ENCODE data around the gene IQGAP1. TPM values are rescaled to one million over a fixed set of nuclear protein-coding genes. Genes with fewer than 3 reads are reported as not detected.
A peak's percentile ranks its signal among the peaks of the same experiment; 100 is the strongest.

IQGAP1 gene
- total RNA-seq, 1 experiment from 2014 or later, result 106 TPM

DNA sequence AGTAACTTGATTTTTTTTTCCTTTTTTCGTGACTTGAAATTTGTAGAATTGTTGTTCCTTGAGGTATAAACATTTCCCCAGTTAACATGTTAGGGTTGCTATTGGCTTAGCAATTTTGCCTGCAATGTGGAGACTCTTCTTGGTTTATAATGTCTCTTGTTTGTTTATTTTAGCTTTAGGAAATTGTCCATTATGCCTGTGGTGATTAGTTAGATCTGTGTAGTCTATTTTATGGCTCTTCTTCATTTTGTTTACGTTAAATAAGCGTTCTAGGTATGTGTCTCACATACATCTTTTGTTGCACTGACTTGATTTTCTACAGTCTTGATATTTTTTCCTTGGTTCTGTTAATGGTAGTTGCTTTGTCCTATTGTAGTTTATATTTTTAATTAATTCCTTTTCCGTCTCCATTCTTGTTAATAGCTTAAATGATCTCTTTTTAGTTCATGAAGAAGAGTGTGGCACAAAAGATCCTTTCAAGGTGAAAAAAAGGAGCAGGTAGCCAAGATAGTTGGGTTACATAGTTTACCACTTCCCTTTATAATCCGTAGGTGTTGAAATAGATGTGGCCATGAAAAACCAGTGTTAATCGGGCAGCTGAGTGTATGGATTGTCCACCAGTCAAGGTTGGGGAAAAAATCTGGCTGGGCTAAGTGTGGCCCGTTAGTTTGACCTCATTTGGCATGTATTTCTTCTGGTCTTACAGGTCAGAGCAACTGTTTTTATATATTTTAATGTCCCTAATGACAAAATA is 12.1 kb downstream of the IQGAP1 start (continued):
- TF ChIP-seq, protein P1, sequence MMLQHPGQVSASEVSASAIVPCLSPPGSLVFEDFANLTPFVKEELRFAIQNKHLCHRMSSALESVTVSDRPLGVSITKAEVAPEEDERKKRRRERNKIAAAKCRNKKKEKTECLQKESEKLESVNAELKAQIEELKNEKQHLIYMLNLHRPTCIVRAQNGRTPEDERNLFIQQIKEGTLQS (CRISPR knock-in tag; conservative IDR thresholded peaks at IDR 0.05), result no peak
- TF ChIP-seq TEAD1 (CRISPR knock-in tag; IDR thresholded peaks at IDR 0.05) (no peak), RELA (CRISPR knock-in tag; IDR thresholded peaks at IDR 0.05; ENCODE audit: borderline replicate concordance) (no peak), ATF1 (CRISPR knock-in tag; IDR thresholded peaks at IDR 0.05) (no peak), PRRX2 (CRISPR knock-in tag; IDR thresholded peaks at IDR 0.05) (no peak), SP1 (CRISPR knock-in tag; conservative IDR thresholded peaks at IDR 0.05) (no peak)
- TF ChIP-seq, protein P2, sequence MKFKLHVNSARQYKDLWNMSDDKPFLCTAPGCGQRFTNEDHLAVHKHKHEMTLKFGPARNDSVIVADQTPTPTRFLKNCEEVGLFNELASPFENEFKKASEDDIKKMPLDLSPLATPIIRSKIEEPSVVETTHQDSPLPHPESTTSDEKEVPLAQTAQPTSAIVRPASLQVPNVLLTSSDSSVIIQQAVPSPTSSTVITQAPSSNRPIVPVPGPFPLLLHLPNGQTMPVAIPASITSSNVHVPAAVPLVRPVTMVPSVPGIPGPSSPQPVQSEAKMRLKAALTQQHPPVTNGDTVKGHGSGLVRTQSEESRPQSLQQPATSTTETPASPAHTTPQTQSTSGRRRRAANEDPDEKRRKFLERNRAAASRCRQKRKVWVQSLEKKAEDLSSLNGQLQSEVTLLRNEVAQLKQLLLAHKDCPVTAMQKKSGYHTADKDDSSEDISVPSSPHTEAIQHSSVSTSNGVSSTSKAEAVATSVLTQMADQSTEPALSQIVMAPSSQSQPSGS (CRISPR knock-in tag; IDR thresholded peaks at IDR 0.05; ENCODE audit: borderline replicate concordance, low read depth), result no peak

DNA sequence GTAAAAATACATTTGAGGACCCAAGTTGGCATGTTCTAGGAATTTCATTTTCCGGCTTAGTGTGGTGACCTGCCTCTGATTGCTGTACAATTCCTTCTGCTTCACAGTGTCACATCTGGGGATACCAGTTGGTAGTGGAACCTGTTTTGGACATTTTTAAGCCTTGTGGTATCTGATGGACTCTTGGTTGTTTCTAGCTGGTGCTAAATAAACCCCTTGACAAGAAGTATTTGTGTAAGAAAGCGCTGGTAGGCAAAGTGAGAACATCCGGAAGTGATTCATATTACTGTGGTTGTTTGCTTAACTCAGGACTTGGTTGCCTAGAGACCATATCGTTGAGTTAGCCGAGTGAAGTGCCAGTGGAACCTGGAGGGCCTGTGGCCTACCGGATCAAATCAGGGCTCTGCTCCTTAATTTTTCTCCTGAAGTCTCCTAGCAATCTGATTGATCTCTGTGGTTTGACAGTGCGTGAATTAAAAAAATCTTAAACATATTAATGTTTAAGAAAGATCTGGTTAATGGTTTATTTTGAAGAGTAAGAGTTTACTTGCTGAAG is 12.8 kb downstream of the IQGAP1 start:
- POLR2A ChIA-PET, result interaction anchor here (0.6 to 1.2 kb wide), 2 partner anchors 11 to 12 kb away, joined by 3 to 7 read pairs; no protein-coding TSS in a partner anchor
- Mint-ChIP-seq H3K4me1 (peaks cover 60% of the 10 kb centered on the region), H3K27me3 (ENCODE audit: low read depth) (no peaks in the 10 kb centered on the region), H3K9me3 (no peaks in the 10 kb centered on the region), H3K4me3 (peak overlapping the region; percentile 50), H3K27ac (peak overlapping the region; percentile 97), H3K36me3 (no peaks in the 10 kb centered on the region)
- ATAC-seq (peak; percentile 96), DNase-seq (ENCODE audit: low spot score) (peak; percentile 49)
- CTCF ChIA-PET, result interaction anchor here (0.7 to 1.3 kb wide), 3 partner anchors 13 to 99 kb away, joined by 3 to 4 read pairs (median 3); partner anchors contain the start of gene IQGAP1
- no peak for TF ChIP-seq ZNF423 (CRISPR knock-in tag; IDR thresholded peaks at IDR 0.05)
- TF ChIP-seq, protein P3, sequence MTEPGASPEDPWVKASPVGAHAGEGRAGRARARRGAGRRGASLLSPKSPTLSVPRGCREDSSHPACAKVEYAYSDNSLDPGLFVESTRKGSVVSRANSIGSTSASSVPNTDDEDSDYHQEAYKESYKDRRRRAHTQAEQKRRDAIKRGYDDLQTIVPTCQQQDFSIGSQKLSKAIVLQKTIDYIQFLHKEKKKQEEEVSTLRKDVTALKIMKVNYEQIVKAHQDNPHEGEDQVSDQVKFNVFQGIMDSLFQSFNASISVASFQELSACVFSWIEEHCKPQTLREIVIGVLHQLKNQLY (CRISPR knock-in tag; IDR thresholded peaks at IDR 0.05), result no peak
- no peak for TF ChIP-seq RELA (CRISPR knock-in tag; IDR thresholded peaks at IDR 0.05; ENCODE audit: borderline replicate concordance)
- TF ChIP-seq ELF4 (CRISPR knock-in tag; IDR thresholded peaks at IDR 0.05; ENCODE audit: low read depth), result no peak
- TF ChIP-seq ZBTB21 (CRISPR knock-in tag; IDR thresholded peaks at IDR 0.05; ENCODE audit: borderline replicate concordance), result no peak
- no peak for TF ChIP-seq CREB1 (CRISPR knock-in tag; IDR thresholded peaks at IDR 0.05)
- no peak for TF ChIP-seq IRF2 (CRISPR knock-in tag; IDR thresholded peaks at IDR 0.05; ENCODE audit: borderline replicate concordance, low read depth)
- TF ChIP-seq SMAD4 (CRISPR knock-in tag; IDR thresholded peaks at IDR 0.05), result no peak
- no peak for TF ChIP-seq PRRX2 (CRISPR knock-in tag; IDR thresholded peaks at IDR 0.05)

- ChIA-PET CTCF (interaction anchor here (1.3 kb wide), 1 partner anchor 13 kb away, joined by 4 read pairs; the partner anchor contains the start of gene IQGAP1), POLR2A (interaction anchor here (1.1 kb wide), 1 partner anchor 13 kb away, joined by 3 read pairs; no protein-coding TSS in a partner anchor)
- H3K9me3 Mint-ChIP-seq, result no peaks in the 10 kb centered on the region
- ATAC-seq, result no peak
- no peaks in the 10 kb centered on the region for H3K36me3 Mint-ChIP-seq
- peak overlapping the region; percentile 95 for H3K27ac Mint-ChIP-seq
- H3K4me3 Mint-ChIP-seq, result peak overlapping the region; percentile 50
- no peaks in the 10 kb centered on the region for H3K27me3 Mint-ChIP-seq (ENCODE audit: low read depth)
- DNase-seq (ENCODE audit: low spot score), result no peak
- H3K4me1 Mint-ChIP-seq, result peaks cover 62% of the 10 kb centered on the region
- TF ChIP-seq, protein P2 (CRISPR knock-in tag; IDR thresholded peaks at IDR 0.05; ENCODE audit: borderline replicate concordance, low read depth), result no peak
- TF ChIP-seq HMGXB4 (CRISPR knock-in tag; IDR thresholded peaks at IDR 0.05) (no peak), ESRRA (CRISPR knock-in tag; IDR thresholded peaks at IDR 0.05; ENCODE audit: borderline replicate concordance) (no peak), NR1H2 (CRISPR knock-in tag; IDR thresholded peaks at IDR 0.05) (no peak), PRDM15 (CRISPR knock-in tag; IDR thresholded peaks at IDR 0.05) (no peak), PRRX2 (CRISPR knock-in tag; IDR thresholded peaks at IDR 0.05) (no peak), MXD4 (CRISPR knock-in tag; IDR thresholded peaks at IDR 0.05; ENCODE audit: borderline replicate concordance) (no peak), ZBTB21 (CRISPR knock-in tag; IDR thresholded peaks at IDR 0.05; ENCODE audit: borderline replicate concordance) (no peak), EMX1 (CRISPR knock-in tag; IDR thresholded peaks at IDR 0.05) (no peak), NFATC4 (CRISPR knock-in tag; IDR thresholded peaks at IDR 0.05) (no peak), CREB1 (CRISPR knock-in tag; IDR thresholded peaks at IDR 0.05) (no peak)
- TF ChIP-seq, protein P1 (CRISPR knock-in tag; conservative IDR thresholded peaks at IDR 0.05), result no peak
Observed at GRCh38 chr15:90401495-90401894, 13.5 kb downstream of the IQGAP1 start.

All from WTC11 (cell line).